ENCODE results near the gene SERPINE1.

GRCh38 chr7:101088069-101088425 lies 38.9 kb upstream of the SERPINE1 start:
- TF ChIP-seq CTCF (conservative IDR thresholded peaks at IDR 0.05 in 1 of 2, IDR thresholded peaks at IDR 0.05 in 1 of 2; ENCODE audit: low read depth in 1 of 2, low read length in 2 of 2) (no peak), EZH2 (IDR thresholded peaks at IDR 0.05; ENCODE audit: low read length, missing control alignments) (no peak)
